AG09319 (cell line): Measurements from ENCODE around the gene FFAR3.

Experiments used
- DNase-seq: peaks from one replicate; pipeline ENCODE4 v3.0.0-alpha.2; 2010; ENCODE audit warnings: low read depth; ENCODE audit errors: extremely low read depth
- TF ChIP-seq, protein P1 (sequence below): IDR thresholded peaks from 2 replicates; pipeline ENCODE4 v1.5.1; 2011; ENCODE audit warnings: low read depth, mild to moderate bottlenecking, inconsistent platforms, low read length, moderate library complexity

The FFAR3 gene

DNA sequence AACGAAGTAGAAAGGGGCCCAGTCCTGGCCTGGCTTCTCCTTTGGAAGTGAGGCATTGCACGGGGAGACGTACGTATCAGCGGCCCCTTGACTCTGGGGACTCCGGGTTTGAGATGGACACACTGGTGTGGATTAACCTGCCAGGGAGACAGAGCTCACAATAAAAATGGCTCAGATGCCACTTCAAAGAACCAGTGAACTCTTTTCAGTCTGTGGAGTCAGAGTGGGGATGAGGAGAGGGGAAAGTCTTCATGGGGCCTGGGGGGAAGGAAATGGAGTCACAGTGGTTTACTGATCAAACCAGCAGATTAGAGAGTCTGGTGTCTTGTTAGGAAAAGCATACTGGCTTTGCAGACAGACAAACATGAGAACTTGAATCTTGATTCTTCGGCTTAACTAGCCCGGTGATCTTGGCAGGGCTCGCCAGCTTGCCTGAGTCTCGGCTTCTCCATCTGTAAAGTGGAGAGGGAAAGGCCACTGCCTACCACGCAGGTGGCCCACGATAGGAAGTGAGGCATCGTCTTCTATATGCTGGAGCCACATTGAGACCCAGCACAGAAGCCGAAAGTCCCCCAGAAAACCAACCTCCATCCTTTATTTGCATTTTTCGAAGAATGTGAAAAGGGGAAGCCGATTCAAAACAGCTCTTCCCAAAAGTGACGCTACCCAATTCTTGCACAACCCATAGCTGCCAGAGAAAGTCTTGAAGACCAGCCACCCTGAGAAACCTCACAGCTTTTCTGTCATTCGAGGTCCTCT lies 10.9 kb upstream of the FFAR3 start, which contains the start of gene FFAR1:
TSS of gene FFAR1 (plus strand) at position 732 of the 759 bp plus-strand sequence. CDS start 3,650 bp downstream, outside the sequence.
- TF ChIP-seq, protein P1, sequence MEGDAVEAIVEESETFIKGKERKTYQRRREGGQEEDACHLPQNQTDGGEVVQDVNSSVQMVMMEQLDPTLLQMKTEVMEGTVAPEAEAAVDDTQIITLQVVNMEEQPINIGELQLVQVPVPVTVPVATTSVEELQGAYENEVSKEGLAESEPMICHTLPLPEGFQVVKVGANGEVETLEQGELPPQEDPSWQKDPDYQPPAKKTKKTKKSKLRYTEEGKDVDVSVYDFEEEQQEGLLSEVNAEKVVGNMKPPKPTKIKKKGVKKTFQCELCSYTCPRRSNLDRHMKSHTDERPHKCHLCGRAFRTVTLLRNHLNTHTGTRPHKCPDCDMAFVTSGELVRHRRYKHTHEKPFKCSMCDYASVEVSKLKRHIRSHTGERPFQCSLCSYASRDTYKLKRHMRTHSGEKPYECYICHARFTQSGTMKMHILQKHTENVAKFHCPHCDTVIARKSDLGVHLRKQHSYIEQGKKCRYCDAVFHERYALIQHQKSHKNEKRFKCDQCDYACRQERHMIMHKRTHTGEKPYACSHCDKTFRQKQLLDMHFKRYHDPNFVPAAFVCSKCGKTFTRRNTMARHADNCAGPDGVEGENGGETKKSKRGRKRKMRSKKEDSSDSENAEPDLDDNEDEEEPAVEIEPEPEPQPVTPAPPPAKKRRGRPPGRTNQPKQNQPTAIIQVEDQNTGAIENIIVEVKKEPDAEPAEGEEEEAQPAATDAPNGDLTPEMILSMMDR: no peak
- no peak for DNase-seq

DNA sequence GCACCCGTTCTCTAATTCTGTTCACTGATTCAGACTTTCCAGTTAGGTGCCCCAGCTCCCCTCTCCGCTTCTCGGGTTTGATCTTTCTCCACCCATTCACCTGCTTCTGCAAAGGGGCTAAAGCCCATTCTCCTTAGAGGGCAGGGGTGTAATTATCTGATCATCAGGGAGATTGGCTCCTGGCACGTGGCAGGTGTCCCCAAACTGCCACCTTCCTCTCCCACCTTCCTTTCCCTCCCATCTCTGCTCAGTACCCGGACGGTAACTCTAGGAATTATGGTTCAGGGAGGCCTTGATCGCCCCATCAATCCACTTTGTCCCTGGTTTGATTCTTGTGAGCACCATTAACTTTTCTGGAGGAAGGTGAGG lies 10.3 kb upstream of the FFAR3 start:
- TF ChIP-seq, protein P1: no peak
- DNase-seq: no peak

DNA sequence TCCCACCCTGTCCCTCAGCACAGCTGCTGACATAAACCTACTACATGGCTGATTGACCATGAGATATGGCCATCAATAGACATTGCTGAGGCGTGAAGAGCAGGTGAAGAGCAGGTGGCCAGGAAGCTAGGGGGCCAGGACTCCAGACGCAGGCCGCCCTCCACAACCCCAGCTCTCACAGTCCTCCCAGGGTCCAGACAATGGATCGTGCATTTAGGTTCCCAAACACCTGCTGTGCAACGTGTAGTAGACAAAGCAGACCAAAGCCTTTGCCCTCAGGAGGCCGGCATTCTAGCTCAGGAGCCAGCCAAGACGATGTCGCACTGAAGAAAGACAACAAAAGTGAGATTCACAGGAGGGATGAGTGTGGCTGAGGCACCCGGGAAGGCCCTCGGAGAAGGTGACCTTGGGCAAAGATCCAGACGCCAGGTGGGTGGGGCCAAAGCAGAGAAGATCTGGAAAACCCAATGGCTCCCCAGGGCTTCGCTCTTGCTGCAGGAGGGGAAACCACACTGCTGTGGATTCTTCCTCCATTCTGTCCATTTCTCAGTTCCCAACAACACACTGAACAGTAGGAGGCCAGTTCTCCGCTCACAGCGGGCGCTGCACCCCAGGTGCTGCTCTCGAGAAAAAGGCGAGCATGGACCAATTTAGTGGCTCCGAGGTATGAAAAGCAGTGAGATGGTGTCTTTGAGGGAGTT lies 9.2 kb upstream of the FFAR3 start:
- TF ChIP-seq, protein P1: no peak
- DNase-seq: no peak

DNA sequence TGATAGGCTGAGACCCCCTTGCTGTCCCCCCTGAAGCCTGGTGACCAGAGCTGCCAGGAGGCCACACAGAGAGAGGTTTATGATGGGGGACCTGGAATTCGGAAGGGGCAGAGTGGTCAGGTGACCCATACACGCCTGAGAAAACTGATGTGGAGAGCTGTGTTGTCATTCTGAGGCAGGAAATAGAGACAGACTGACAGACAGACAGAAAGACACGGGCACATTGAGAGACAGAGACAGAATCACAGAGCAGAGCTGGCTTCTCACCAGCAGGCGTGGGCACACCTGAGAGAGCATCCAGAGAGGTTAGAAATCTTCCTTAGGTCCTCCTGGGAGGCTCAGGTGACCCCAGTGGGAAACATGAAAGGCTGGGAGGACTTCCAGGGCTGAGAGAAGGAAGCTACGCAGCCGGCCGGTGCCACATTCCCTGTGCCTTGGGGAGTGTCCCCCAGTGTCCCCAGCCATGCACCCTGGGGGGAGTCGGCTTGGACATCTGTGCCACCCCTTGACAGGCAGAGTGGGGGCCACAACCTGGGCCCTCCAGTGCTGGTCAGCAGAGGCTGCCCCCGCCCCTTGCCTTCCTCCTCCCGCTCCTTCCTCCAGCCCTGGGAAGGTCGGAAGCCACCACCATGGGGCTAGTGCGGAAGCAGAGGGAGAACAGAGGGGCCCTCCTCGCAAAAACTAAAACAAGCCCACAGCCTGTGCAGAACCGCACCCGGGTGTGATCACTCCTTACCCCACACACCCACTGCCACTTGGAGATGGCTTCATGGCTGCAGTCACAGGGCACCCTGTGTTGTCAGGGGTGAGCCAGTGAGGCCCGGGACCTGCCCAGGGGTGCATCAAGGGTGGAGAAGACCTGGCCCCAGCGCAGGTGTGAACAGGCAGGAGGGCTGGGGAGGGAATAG lies 8.4 kb upstream of the FFAR3 start:
- DNase-seq: no peak
- TF ChIP-seq, protein P1: no peak

DNA sequence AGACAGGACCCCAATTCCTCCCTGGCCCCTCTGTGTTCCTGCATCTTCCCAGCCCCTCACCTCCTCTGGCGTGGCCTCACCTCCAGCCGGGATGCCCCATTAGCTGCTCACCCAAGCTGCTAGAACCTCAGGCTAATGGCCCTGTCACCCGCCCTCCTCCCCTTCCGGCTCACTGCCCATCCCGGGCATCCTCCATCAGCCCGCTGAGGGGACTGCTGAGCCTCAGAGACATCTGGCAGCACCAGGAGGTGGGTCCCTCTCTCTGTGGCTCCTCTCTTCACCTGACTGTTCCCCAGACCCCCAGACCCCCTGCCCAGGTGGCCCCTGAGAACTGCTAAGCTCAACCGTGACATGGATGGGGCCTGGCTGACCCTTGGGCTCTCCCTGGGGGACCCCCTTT lies 7.7 kb upstream of the FFAR3 start:
- TF ChIP-seq, protein P1: no peak
- DNase-seq: no peak

DNA sequence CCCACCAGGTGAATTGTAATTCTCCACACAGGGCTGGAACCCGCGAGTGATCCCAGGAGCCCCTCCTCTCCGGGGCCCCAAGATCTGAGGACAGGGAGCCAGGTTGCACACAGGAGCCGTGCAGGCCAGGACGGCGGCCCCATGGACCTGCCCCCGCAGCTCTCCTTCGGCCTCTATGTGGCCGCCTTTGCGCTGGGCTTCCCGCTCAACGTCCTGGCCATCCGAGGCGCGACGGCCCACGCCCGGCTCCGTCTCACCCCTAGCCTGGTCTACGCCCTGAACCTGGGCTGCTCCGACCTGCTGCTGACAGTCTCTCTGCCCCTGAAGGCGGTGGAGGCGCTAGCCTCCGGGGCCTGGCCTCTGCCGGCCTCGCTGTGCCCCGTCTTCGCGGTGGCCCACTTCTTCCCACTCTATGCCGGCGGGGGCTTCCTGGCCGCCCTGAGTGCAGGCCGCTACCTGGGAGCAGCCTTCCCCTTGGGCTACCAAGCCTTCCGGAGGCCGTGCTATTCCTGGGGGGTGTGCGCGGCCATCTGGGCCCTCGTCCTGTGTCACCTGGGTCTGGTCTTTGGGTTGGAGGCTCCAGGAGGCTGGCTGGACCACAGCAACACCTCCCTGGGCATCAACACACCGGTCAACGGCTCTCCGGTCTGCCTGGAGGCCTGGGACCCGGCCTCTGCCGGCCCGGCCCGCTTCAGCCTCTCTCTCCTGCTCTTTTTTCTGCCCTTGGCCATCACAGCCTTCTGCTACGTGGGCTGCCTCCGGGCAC lies 6.7 kb upstream of the FFAR3 start:
- TF ChIP-seq, protein P1: no peak
- DNase-seq: no peak
